MM.1S (cell line): ENCODE measurements around the gene MKLN1.

Experiments
- EZH2 ChIP-seq: fragments of 300-600 bp; sonication (generic); optimal IDR thresholded peaks from 2 replicates; pipeline ENCODE3; 2017; ENCODE audit warnings: low read depth, mild to moderate bottlenecking, antibody characterized with exemption, low read length, mixed read lengths
- EZH2phosphoT487 ChIP-seq: fragments of 300-600 bp; sonication (generic); IDR thresholded peaks from 2 replicates; pipeline ENCODE4 v1.6.1; 2018; ENCODE audit warnings: antibody characterized with exemption, low read length
- TF ChIP-seq, protein P1 (sequence below): fragments of 300-600 bp; sonication (generic); IDR thresholded peaks from 2 replicates; pipeline ENCODE4 v1.5.1; 2016; ENCODE audit warnings: antibody characterized with exemption, low read length, mixed read lengths

DNA sequence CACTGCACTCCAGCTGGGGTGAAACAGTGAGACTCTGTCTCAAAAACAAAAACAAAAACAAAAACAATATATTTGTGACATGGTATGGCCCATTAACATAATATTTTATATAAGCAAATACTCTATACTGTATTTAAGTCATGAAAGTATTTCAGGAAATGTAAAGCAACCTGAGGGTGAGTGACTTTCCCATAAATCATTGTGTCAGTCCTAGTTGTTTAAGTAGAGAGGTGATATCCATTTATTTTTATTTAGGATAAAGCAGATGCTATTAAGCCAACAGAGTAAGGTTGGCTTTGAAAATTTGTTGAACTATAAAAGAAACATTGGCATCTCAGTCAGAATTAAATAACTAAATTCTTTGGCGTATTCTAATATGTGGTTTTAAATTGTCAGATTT lies 60.5 kb downstream of the MKLN1 start:
- TF ChIP-seq, protein P1, sequence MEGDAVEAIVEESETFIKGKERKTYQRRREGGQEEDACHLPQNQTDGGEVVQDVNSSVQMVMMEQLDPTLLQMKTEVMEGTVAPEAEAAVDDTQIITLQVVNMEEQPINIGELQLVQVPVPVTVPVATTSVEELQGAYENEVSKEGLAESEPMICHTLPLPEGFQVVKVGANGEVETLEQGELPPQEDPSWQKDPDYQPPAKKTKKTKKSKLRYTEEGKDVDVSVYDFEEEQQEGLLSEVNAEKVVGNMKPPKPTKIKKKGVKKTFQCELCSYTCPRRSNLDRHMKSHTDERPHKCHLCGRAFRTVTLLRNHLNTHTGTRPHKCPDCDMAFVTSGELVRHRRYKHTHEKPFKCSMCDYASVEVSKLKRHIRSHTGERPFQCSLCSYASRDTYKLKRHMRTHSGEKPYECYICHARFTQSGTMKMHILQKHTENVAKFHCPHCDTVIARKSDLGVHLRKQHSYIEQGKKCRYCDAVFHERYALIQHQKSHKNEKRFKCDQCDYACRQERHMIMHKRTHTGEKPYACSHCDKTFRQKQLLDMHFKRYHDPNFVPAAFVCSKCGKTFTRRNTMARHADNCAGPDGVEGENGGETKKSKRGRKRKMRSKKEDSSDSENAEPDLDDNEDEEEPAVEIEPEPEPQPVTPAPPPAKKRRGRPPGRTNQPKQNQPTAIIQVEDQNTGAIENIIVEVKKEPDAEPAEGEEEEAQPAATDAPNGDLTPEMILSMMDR = no peak
- TF ChIP-seq EZH2phosphoT487 (no peak), EZH2 (no peak)
